GM21423 (cell line): Measurements from ENCODE around the gene SPINK13.
"Not testable (repeated sequence)": the region's sequence is repeated elsewhere in the genome, so short reads cannot be mapped to it uniquely, and the experiment has no call there.

Experiments
- ATAC-seq: cut with Tn5 transposase; IDR thresholded peaks from one replicate; pipeline ENCODE4 v1.9.1; 2021; ENCODE audit warnings: mild to moderate bottlenecking, moderate library complexity; ENCODE audit not compliant: unreplicated experiment

SPINK13 gene

DNA sequence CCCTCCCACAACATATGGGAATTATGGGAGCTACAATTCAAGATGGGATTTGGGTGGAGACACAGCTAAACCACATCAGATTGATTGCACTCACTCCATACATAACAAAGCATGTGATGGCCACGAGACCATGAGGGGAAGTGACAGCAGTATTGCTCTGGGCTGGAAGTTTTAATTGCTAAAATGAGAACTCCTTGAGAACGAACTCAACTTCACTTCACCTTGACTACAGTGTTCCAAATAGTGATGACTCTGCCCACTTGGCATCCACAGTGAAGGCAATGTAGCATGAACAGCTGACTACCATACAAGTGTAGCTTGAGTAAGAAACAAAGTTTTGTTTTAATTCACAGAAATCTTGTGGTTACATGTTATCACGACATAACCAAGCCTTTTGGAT, 42.9 kb downstream of the SPINK13 start:
- no peak for ATAC-seq

DNA sequence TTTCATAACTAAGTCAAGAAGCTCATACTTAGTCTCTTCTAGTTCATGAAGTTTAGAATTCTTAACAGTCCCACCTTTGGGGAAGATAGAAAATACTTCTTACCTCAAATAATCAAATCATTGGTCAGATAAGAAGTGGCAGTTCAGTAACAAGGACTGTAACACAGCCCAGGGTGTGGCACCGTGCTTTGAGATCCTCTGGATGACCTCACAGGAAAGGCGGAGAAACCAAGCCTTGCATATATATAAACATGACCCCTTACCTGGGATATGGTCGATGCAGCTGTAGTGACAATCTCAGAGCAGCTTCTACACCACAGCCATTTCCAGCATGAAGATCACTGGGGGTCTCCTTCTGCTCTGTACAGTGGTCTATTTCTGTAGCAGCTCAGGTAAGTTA, 43.6 kb downstream of the SPINK13 start, which contains the start of gene SPINK7:
Gene SPINK7 (plus strand): TSS at position 271 of the 400 bp plus-strand sequence. CDS start 61 bp downstream, at position 332.
- ATAC-seq: no peak

DNA sequence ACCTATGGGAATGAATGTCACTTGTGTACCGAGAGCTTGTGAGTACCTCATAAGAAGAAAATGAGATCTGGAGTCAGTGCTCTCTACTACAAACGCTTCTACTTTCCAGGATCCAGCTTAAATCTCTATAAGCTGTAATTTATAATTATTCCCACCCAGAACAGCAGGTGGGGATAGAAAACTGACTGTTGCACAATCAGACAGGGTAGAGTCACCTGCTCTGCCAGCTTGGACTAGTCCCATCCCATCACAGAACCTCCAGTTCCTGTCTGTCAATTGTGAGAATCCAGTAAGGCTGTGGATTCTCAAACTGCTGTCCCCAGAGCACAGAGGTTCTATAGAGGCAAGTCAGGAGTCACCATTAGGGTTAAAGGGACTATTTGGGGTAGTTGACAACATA, 45.6 kb downstream of the SPINK13 start:
- ATAC-seq: no peak

DNA sequence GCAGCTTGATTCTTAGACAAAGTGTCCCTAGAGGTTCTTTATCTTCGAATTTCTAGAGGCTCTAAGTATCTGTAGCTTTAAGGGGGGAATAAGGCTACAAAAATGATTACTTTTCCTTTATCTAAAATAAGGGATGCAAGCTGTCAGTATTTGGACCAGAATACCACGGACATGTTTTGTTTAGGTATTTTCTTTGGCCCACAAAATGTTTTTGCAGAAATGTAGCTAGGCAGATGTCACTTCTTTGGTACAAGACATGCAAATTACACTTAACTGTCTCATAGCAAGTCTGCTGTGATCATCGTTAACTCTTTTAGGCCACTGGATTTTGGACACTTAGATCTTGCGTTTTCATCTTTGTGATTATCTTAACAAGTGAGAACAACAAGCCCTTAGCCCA, 46.1 kb downstream of the SPINK13 start:
- ATAC-seq: no peak

DNA sequence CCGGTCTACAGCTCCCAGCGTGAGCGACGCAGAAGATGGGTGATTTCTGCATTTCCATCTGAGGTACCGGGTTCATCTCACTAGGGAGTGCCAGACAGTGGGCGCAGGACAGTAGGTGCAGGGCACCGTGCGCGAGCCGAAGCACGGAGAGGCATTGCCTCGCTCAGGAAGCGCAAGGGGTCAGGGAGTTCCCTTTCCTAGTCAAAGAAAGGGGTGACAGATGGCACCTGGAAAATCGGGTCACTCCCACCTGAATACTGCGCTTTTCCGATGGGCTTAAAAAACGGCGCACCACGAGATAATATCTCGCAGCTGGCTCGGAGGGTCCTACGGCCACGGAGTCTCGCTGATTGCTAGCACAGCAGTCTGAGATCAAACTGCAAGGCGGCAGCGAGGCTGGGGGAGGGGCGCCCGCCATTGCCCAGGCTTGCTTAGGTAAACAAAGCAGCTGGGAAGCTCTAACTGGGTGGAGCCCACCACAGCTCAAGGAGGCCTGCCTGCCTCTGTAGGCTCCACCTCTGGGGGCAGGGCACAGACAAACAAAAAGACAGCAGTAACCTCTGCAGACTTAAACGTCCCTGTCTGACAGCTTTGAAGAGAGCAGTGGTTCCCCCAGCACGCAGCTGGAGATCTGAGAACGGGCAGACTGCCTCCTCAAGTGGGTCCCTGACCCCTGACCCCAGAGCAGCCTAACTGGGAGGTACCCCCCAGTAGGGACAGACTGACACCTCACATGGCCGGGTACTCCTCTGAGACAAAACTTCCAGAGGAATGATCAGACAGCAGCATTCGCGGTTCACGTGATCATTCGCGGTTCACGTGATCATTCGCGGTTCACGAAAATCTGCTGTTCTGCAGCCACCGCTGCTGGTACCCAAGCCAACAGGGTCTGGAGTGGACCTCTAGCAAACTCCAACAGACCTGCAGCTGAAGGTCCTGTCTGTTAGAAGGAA, 51.7 kb downstream of the SPINK13 start:
- not testable (repeated sequence) for ATAC-seq

DNA sequence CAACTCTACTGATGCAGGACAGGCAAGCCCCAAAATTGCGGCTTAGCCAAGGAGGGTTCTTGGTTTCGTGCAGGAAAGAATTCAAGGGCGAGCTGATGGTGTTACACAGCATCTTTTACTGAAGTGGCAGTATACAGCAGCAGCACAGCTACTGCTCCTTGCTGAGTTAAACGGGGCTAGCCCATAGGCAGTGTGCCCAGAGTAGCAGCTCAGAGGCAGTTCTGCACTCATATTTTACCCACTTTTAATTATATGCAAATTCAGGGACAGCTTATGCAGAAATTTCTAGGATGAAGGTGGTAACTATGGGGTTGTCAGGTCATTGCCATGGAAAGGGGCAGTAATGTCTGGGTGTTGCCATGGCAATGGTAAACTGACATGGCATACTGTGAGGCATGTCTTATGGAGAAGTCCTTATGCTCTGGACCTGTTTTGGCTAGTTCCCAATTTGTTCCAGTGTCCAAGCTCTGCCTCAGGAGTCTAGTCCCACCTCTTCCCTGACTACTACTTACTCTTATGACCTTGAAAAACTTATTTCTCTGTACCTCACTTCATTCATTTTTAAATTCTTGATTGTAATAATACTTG, 64.8 kb downstream of the SPINK13 start:
- ATAC-seq: no peak

DNA sequence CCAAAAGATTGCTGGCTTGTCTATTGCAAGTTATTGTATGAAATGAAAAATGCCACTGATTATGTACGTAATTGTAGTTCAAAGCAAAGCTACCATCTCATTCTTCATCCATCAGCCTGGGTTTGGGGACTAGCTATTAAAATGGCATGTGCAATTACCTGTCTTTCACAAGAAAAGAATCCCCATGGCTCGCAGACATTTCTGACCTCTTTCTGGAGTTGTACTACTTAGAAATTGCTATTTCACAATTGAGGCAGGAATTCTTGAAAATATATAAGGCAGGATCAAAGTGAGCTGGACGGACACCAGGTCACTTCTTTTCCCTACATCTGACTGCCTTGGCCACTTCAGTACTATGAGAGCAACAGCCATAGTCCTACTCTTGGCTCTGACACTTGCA, 66.7 kb downstream of the SPINK13 start, which contains the start of gene SPINK9:
Gene SPINK9 (plus strand): TSS at position 301 of the 400 bp plus-strand sequence. CDS start 55 bp downstream, at position 356.
- no peak for ATAC-seq
